HPDE6-E6E7 (cell line): ENCODE measurements around the gene DUSP5.

ENCODE experiments used
- DNase-seq: peaks from one replicate; pipeline ENCODE4 v3.0.0; 2011; ENCODE audit warnings: missing footprints; ENCODE audit errors: extremely low spot score

Gene DUSP5

DNA sequence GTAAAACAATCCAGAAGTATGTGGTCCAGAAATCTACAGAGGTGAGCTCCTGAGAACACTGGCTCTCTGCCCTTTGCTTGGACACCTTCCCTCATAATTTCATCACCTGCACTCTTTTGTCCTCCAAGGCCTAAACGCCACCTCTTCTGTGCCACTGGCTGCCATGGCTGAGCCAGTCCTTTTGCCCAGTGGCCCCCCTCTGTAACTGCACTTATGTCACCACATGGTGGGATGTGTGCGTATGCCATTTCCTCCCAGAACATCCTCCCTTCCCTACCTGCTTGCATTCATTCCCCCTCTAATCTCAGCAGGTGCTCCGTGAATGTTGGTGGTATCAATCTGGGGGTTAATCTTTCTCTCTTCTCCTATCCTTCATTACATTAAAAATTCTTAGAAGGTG is 17.3 kb upstream of the DUSP5 start:
- no peak for DNase-seq

DNA sequence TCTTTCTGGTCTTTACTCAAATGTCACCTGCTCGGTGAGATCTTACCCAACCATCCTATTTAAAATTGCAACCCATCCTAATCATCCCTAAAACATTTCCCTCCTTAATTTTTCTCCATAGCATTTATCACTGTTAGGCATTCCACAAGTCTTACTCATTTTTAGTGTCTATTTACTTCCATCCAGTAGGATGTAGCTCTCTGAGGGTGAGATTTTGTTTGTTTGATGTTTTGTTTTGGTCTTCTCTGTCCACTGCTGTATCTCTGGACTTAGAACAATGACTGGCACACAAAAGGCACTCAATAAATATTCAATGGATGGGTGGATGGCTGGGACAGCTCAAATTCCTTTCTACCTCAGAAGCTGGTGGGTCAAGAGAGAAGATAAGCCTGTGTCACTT is 15.8 kb upstream of the DUSP5 start:
- DNase-seq = no peak

DNA sequence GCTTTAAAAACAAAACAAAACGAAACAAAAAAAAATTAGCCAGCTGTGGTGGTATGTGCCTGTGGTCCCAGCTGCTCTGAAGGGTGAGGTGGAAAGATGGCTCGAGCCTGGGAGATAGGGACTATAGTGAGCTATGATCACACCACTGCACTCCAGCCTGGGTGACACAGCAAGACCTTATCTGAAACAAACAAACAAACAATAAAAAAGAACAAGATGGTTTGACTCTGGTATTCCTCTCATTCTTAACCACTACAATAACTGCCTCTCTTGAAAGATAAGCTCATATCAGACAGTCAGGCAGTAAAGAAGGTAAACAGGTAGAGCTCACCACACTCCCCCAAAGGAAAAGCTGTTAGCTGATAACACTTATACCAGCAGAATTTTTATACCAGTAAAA is 14.1 kb upstream of the DUSP5 start:
- DNase-seq = no peak

DNA sequence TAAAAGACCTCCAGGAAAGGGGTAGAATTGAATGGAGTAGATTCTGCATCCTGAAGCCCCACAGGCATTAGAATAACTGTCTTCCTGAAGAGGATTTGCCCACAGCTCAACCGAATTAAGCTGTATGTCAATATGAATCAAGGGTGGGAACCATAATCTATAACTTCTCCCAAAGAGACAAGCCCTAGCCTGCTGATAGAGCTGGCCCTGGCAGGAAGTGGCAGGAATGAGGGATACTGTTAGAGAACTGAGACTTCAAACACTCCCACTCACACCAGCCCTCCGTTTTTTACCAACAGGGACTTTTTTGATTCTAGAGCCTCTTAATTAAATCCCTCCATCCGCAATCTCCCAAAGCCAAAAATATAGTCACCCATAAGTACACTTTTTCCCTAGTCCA is 12.2 kb upstream of the DUSP5 start:
- no peak for DNase-seq

DNA sequence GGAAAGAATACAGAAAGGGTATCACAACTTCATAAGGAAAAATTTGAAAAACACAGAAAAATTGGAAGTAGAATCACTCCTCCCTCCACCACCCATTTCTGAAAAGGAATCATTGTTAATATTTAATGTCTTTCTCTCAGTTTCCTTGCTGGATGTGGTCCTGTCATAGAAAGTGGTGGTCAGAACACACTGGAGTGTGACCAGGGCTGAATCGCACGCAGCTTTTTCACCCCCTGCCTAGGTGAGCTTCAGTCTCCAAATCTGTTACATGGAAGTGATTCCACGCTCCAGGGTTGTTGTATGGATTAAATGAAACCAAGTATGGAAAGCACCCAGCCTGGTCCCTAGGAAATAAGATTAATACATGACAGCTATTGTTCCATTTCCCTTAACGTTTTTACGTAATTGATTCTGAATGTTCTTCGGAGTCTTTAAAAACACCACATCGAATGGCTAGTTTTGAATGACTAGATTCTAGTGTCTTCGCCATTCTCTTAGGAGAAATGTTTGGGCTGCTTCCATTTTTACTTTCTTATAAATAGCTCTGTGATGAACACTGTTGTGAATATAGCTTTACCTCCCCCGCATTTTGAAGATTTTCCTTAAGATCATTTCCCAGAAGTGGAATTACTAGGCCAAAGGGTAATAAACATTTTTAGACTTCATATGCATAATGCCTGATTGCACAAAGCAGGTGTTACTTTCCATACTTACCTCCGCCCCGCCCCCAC is 10.9 kb upstream of the DUSP5 start:
- no peak for DNase-seq

DNA sequence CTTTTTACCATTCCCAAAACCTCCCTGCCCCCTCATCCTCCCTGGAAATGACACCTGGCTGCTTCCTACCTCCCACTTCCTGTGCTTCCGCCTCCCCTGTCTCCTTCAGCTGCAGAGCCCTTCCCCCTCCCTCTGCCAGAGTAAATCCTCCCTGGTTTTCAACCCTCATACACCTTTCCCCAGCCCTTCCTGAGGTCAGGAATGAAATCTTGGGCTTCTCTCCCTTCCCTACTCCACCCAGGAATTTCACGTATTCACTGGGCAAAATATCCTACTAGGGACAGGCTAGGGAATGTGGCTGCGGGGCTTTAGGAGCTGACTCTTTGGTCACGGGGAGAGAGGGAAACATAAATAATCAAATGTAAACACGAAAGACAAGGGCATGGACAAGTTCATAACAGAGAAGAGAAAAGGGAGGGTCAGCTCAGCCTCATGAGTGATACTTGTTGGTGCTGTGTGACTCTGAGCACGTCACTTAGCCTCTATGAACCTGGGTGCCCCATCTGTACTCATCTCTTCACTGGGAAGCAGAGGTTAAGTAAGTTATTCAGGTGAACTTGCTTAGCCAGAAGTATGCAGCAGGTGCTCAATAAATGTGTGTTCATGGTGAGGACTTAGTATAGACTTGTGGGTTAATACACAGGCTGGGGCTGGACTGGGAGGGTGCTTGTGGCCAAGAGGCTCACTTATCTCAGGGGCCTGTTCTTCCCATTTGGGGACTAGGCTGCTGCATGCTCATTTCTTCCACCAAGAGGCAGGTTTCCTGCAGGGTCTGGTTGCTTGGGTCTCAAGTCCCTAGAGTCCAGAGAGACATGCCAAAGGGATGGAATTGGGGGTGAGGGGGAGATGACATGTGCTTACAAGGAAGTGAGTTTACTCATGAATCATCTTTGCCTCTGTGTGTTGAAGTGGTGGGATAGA is 10.0 kb upstream of the DUSP5 start:
- no peak for DNase-seq

DNA sequence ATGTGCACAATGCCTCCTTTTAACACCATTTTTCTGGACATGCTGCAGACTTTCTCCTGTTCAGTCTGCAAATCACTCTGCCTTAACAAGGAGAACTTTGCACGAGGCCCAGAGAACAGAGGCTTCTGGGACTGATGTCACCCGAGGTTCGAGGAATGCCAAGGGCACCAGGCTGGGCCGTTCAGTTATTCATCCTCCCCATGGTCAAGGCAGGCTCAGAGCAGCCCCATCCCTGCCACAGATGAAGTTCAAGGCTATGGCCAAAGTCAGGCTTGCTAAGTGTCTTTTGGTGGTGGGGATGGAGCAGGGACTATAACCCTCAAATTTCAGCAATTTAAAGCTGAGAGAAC is 9.4 kb upstream of the DUSP5 start:
- no peak for DNase-seq

DNA sequence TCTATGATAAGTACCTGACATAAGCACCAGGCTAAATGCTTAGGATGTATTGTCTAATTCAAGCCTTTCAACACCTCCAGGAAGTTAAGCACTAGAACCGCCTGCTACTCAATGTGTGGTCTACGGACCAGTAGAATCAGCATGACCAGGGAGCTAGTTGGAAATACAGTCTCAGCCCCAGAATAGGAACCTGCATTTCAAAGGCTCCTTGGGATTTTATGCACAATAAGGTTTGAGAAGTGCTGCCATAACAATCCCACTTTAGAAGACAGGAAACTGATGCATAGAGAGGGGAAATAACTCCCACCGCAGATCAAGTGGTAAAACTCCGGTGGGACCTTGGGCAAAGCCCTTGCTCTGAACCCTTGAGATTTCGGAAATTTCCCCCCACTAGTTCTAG is 8.8 kb upstream of the DUSP5 start:
- DNase-seq = no peak

DNA sequence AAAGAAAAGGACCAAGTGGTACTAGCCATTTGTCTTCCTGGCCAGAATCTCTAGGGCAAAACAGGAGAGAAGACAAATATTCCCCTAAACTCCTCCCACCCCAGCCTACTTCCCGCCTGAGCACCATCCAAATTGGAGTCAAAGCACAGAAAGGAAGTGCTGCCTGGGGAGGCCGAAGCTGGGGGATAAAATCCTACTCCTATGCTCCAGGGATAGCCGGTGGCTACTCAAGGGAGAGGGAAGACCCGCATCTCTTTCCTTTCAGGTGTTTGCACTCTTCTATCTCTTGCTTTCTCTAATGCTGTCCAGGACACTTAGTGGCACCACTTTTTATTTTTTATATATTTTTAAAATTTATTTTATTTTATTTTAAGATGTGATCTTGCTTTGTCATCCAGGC is 7.1 kb upstream of the DUSP5 start:
- no peak for DNase-seq

DNA sequence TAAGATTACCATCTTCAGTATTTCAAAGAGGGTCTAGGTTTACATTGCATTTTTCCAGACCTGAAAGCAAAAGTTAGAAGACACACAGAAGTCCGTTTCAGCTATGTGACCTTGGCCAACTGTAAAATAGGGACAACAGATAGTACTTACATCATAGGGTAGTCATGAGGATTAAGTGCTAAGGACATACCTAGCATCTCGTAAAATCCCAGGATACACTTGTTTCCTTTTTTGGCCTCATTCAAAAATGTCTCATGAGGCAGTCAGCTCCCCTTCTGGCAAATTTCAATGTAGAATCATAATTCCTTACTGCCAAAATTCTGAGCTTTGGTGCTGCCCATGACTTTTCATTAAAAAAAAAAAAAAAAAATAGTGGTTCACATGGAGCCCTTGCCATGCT is 6.4 kb upstream of the DUSP5 start:
- no peak for DNase-seq

DNA sequence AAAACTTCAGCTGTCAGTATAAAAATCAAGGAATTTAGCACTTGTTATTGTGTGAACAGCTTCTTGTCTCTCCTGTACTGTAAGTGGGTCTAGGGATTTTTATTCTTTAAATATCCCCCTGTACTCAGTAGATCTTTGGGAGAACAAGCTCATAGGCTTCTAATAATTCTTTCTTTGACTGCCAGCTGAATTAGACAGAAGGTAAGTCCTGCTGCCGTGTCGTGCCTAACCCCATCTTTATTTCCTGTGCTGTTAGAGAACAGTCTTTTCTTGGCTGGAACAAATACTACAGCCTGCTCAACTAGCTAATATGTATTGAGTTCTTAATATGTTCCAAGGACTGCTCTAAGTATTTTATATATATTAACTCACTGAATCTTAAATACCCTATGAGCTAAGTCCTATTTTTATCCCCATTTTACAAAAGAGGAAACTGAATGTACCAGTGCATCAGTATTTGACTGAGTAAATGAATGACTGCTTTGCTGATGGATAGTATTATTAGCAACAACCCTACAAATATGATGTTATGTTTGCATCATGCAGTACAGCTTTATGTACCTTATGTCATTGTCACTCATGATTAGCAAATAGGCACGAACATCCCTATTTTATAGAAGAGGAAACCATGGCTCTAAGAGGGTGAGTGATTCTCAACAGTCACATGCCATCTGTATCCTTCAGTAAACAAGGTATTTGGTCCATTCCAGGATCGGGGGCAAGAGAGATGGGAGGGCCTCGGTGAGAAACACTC is 5.5 kb upstream of the DUSP5 start:
- DNase-seq = no peak

DNA sequence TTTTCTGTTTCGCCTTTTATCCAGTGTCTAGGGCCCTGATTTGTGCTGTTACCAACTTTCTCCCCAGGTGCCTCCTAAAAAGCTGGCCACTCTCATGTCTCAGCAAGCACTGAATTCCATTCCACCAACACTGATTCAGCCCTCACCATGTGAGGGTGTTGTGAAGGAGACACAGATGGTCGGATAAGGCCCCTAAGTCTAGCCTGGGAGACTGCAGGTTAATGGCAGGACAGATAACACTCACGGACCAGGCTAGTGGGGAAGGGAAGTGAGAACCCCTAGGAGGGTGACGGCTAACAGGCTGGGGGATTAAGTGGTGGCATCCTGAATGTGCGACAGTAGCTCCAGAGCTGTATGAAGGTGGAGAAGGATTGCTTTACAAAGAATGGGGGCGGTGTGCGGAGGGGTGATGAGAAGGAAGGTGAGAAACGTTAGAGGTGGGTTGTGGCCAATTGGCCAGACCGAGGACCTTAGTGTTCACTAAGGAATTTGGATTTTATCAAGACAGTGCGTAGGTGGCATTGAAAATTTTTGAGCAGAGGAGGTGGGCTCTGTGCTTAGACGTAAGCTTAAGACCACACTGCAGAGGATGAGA is 3.8 kb upstream of the DUSP5 start:
- no peak for DNase-seq

DNA sequence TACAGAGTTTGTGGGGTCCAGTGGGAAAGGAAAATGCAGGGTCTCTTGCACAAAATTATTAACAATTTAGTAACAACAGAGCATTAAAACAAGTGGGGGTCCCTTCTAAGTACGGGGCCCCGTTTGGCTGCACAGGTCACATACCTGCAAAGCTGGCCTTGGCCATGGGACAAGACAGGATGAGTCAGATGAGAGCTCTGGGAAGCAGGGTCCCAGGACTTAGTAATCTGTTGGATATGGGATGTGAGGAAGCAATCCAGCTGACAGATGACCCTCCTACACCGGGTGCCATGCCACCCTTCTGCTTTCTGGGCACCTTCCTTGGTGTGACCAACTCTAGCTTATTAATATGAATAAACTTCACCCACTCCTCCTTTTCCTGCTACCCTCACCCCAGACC is 3.2 kb upstream of the DUSP5 start:
- DNase-seq = no peak

DNA sequence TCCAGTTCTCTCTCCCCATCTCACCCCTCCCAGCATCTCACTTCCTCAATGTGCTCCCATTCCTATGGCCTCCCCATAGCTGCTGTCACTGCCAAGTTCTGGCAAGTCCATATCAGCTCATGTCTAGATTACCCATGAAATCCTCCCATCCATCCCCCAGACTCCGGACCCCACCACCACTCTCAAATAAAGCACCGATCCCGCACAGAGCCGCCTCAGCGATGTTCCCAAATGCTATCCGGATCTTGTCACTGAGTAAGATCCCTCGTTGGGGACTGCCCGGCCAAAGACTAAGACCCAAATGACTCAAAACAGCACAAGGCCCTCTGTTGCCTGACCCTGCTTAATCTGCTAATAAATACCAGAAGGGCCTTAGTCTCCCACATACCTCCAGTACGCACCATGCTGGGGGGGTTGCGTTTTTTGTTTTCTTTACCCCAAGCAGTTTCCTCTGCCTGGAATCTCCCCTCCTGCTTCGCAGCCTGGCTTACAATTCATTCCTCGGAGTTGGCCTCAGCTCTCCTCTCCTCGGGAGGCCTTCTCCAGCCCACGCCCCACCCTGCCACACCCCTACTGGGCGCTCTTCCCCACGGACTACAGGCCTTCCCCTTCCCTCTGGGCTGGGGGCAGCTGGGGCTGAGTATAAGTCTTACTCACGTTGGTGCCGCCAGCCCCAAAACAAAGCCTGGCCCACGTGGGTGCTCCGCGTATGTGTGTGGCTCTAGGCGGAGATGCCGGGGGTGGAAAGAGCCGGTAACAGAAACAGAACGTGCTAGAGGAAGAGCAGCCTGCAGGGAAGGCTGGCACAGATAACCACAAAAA is 1.8 kb upstream of the DUSP5 start:
- peak; percentile 51 for DNase-seq

DNA sequence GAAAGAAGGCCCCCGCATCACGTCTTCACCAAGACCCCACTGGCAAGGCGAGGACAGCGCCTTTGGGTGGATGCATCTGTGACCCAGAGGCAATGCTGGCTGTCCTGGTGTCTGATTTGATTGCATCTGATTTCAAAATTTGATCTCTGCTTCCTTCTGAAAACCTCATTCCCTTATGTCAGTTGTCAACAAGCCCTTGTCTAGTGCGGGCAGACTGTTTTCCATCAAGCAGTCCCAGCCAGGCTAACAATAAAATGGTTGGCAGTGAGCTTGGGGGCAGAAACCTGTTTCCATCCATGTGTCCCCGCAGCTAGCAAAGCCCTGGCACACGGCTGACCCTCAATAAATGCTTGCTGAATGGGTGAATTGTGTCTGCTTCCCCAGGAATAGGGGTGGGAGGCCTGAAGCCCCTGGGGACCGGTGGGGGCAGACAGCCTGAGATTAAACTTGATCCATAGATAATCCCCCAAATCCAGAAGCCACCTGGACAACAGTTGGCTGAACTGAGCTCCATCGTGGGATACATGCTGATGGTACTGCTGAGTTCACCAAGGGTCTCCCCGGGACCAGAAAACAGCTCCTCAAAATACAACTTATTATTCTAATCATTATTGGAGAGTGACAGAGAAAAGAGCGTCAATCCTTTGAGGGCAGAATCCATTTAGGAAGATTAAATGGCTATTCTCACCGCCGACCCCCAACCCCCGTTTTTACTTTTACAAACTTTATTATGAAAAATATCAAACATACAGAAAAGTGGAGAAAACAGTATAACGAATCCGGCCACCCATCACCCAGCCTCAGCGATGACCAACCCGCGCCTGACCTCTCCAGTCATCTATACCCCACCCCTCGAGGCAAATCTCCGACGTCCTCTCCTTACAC is 912 bp upstream of the DUSP5 start:
- no peak for DNase-seq

DNA sequence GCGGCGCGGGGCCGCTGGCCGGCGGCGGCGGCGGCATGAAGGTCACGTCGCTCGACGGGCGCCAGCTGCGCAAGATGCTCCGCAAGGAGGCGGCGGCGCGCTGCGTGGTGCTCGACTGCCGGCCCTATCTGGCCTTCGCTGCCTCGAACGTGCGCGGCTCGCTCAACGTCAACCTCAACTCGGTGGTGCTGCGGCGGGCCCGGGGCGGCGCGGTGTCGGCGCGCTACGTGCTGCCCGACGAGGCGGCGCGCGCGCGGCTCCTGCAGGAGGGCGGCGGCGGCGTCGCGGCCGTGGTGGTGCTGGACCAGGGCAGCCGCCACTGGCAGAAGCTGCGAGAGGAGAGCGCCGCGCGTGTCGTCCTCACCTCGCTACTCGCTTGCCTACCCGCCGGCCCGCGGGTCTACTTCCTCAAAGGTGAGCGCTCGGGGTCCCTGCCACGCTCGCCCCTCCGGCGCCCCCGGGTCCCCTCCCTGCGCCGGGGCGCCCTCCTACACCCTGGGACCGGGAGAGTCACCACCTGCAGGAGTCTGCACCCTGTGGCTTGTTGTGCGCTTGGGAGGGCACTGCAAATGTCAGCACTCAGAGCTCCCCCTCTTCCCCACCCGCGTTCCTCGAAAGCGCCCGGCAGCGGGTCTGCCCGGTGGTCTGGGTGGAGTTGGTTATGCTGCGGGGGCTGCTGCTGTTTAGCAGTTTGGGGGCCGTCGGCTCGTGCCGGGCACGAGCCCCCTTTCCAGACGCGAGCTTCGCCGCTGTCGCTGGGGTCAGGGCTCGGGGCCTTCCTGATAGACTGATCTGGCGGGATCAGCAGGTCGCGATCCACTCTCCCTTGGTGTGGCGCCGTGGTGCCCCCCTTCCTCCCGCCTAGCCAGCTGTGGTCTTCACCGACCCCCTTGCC is 627 bp downstream of the DUSP5 start:
- DNase-seq = no peak

DNA sequence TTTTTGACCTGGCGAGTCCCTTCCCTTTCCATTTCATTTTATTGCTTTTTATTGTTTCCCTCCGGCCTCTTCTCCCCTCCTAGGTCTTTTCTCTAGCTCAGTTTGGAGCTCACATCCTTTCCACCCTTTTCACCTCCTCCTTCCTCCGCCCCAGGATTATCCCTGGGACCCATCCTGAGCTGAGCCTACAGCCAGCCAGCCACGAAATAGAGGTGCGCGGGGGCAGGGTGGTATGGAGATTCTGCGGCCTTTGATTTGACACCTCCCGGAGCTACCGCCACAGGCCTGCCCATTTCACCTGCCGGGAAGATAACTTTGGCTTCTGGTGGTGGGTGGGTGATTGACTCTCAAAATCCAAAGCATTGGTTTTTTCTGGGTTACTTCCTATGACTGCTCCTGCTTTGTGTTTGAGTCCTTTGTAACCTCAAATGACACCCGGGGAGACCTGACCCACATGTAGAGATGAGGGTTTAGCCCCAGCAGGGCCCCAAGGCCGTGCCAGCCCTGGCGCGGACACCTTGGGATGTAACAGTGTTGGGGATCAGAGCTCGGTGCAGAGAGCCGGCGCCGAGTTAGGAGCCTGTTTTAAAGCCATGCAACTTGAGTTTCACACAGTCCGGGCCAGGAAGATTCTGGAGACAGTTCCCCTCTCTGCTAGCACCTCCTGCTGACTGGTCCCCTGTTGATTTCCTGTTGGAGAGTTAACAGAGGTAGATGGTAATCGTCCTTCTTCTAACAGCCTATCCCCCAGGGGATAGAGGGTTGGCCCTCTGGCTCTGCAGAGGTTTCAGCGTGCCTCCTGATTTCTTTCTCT is 1.5 kb downstream of the DUSP5 start:
- no peak for DNase-seq

DNA sequence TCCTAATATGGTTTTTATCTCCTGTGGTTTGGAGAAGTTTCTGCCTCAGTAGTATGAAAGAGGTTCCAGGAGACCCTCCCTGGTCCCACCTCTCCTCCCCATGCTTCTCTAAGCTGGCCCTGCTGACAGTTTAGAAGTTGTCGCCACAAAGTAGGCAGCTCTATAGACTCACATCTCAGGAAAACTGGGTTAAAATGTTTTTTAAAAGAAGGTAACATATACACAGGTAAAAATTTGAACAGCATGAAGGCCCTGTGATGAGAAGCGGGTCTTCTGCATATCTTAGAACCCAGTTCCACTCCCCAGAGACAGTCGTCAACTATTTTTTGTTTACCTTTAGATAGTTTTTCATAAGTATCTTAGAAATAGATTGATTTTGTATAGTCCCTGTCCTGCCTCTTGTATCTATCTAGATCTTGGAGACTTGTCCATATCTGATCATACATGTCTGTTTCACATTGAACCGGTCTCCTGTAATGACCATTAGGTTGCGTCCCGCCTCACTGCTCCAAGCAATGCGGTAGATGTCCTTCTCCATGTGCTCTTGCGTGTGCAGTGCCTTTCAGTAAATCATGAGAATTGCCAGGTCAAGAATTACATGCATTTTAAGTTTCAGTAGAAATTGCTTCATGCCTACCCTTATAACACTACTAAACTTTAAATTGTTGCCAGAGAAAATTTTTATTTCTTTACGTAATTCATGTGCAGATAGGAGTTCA is 2.2 kb downstream of the DUSP5 start:
- no peak for DNase-seq
